Upper lobe of left lung (tissue), 4 donors: Measurements from ENCODE around the gene ADISSP.

Experiments
- CTCF ChIP-seq, 6 experiments: fragments of 450-650 bp in 4 of 6; fragments of 200-600 bp in 2 of 6; sonication (generic) in 2 of 6; IDR thresholded peaks; one replicate each; pipeline ENCODE4 v1.5.1; 2016 to 2019; ENCODE audit warnings: antibody characterized with exemption in 6 of 6
- POLR2A ChIP-seq, 4 donors: fragments of 450-650 bp; IDR thresholded peaks; one replicate each; pipeline ENCODE4 v1.5.1; 2016 to 2017; ENCODE audit warnings: antibody characterized with exemption in 4 of 4, mild to moderate bottlenecking in 2 of 4
- POLR2AphosphoS5 ChIP-seq, 2 donors: sonication (generic); formaldehyde crosslinking; IDR thresholded peaks; one replicate each; pipeline ENCODE4 v1.5.1; 2017; ENCODE audit warnings: antibody characterized with exemption in 2 of 2

- peak in 3 of 4 donors; percentile 67 to 94 (median 73) for TF ChIP-seq POLR2A (IDR thresholded peaks at IDR 0.05)
- peak; percentile 99 for TF ChIP-seq POLR2AphosphoS5 (IDR thresholded peaks at IDR 0.05)
- peak in 1 of 6 experiments; percentile 13 for TF ChIP-seq CTCF (IDR thresholded peaks at IDR 0.05)
These were observed 44.1 kb upstream of the ADISSP start for GRCh38 chr20:3811467-3812258.
